ENCODE measurements around the gene TBCE. TPM values are rescaled to one million over a fixed set of nuclear protein-coding genes. Genes with fewer than 3 reads are reported as not detected.
A peak's percentile ranks its signal among the peaks of the same experiment; 100 is the strongest.

TBCE gene
- total and polyA plus RNA-seq, 9 of the 15 experiments (the other 6 are each of a cell fraction or from before 2014, with no cell fraction given), result 52.6 to 92.1 (median 82.1) TPM

GRCh38 chr1:235450886-235451483, 83.8 kb downstream of the TBCE start:
- Histone ChIP-seq H3K79me2 (ENCODE audit: control insufficient read depth, insufficient read depth, low read length) (no peaks in the 10 kb centered on the region), H3K9me1 (ENCODE audit: control insufficient read depth, insufficient read depth, low read length) (no peaks in the 10 kb centered on the region), H3K36me3 (ENCODE audit: control insufficient read depth, insufficient read depth, low read length) (peaks cover 83% of the 10 kb centered on the region), H3K9ac (ENCODE audit: insufficient read depth in 1 of 2, low read depth in 2 of 2, low read length in 2 of 2) (peak overlapping the region; percentile 2 to 30; a peak in 1 of 4 replicates), H3K4me3 (no peak overlapping the region), H3K27me3 (ENCODE audit: control insufficient read depth in 2 of 2, insufficient read depth in 2 of 2, low read length in 2 of 2) (no peaks in the 10 kb centered on the region), H2AFZ (ENCODE audit: low read depth, low read length) (peak overlapping the region; percentile 13; the same call in 1 of the 2 replicates), H3K4me2 (ENCODE audit: insufficient read depth, low read length) (peak overlapping the region; percentile 2; the same call in 1 of the 2 replicates), H3K27ac (ENCODE audit: extremely low read depth, low read depth, low read length) (peak overlapping the region; percentile 14; the same call in 2 of the 3 replicates), H4K20me1 (replicated peaks; ENCODE audit: control insufficient read depth, insufficient read depth, low read length) (no peaks in the 10 kb centered on the region), H3K9me3 (replicated peaks; ENCODE audit: control insufficient read depth, insufficient read depth, low read depth, low read length) (no peaks in the 10 kb centered on the region), H3K4me1 (replicated peaks in 1 of 2; ENCODE audit: control insufficient read depth in 2 of 2, insufficient read depth in 2 of 2, low read length in 2 of 2) (peaks cover 0 to 6% of the 10 kb centered on the region in 2 experiments; a peak in 3 of 5 replicates)
- intact Hi-C loops (cut with micrococcal nuclease), result no loop called here
- ATAC-seq (peak; percentile 79), DNase-seq (ENCODE audit: extremely low read depth in 1 of 4, low spot score in 3 of 4) (peak in 3 of 4 experiments; percentile 25 to 64 (median 43)), FAIRE-seq (peak; percentile 59)
- POLR2A ChIA-PET, result interaction anchor here (0.7 to 1.5 kb wide), 3 partner anchors 8 to 54 kb away, joined by 5 to 6 read pairs (median 5); partner anchors contain the start of gene B3GALNT2
- CTCF ChIA-PET (ENCODE audit: low intra/inter-chr PET ratio), result no interaction called here
- 42% methylated on average over 2 of the region's 2 CpGs for WGBS (ENCODE audit: insufficient coverage, low coverage, missing lambda C conversion rate)
- in situ Hi-C loops (cut with MboI), result no loop called here
- no TSS peak for BruUV-seq (replicated peaks)
- no peak for TF ChIP-seq HOXB6 (CRISPR knock-in tag; IDR thresholded peaks at IDR 0.05; ENCODE audit: borderline replicate concordance)
- TF ChIP-seq KLF16 (IDR thresholded peaks at IDR 0.05), result no peak
- no peak for TF ChIP-seq ARID3A (IDR thresholded peaks at IDR 0.05; ENCODE audit: borderline replicate concordance, low read depth, low read length)
- TF ChIP-seq CCAR2 (IDR thresholded peaks at IDR 0.05; ENCODE audit: low read depth, low read length), result no peak
- no peak for TF ChIP-seq SIRT6 (IDR thresholded peaks at IDR 0.05; ENCODE audit: low read depth, low read length)
- TF ChIP-seq ZNF830 (CRISPR knock-in tag; IDR thresholded peaks at IDR 0.05), result no peak
- no peak for TF ChIP-seq PRDM10 (IDR thresholded peaks at IDR 0.05; ENCODE audit: partially characterized antibody)
- TF ChIP-seq ZNF584 (CRISPR knock-in tag; IDR thresholded peaks at IDR 0.05; ENCODE audit: low read depth), result no peak
- no peak for TF ChIP-seq ILK (tag; IDR thresholded peaks at IDR 0.05; ENCODE audit: borderline replicate concordance, low read depth)
- TF ChIP-seq ZNF316 (IDR thresholded peaks at IDR 0.05), result peak; percentile 99
- TF ChIP-seq ZNF23 (CRISPR knock-in tag; IDR thresholded peaks at IDR 0.05), result no peak
- no peak for TF ChIP-seq FOXP4 (CRISPR knock-in tag; IDR thresholded peaks at IDR 0.05; ENCODE audit: borderline replicate concordance)
- peak; percentile 67; the same call in 1 of the 2 replicates for TF ChIP-seq BACH1 (tag; IDR thresholded peaks at IDR 0.05)
- no peak for TF ChIP-seq ESRRA (IDR thresholded peaks at IDR 0.05; ENCODE audit: borderline replicate concordance, low read depth)
- no peak for TF ChIP-seq ZNF143 (CRISPR knock-in tag; IDR thresholded peaks at IDR 0.05)
- TF ChIP-seq ZC3H8 (IDR thresholded peaks at IDR 0.05), result no peak
